Smooth muscle cell (in vitro differentiated cells): ENCODE measurements around the gene SLC16A10. TPM values are rescaled to one million over a fixed set of nuclear protein-coding genes. Genes with fewer than 3 reads are reported as not detected.

ENCODE experiments used
- DNase-seq: peaks from one replicate; lab custom pipeline; 2025; ENCODE audit not compliant: unreplicated experiment; lab: John Stamatoyannopoulos, UW
- H2AFZ ChIP-seq: fragments of 200-600 bp; sonication (generic); 2 replicates; pipeline ENCODE4 v1.6.0; 2016; ENCODE audit warnings: antibody characterized with exemption, low read depth, mild to moderate bottlenecking
- H3F3A ChIP-seq: fragments of 200-600 bp; sonication (generic); 2 replicates; pipeline ENCODE4 v1.6.0; 2017; ENCODE audit warnings: antibody characterized with exemption, low read depth
- H3K27ac ChIP-seq: fragments of 200-600 bp; sonication (generic); 2 replicates; pipeline ENCODE4 v1.5.1; 2016; ENCODE audit warnings: low read depth, mild to moderate bottlenecking
- H3K27me3 ChIP-seq: fragments of 200-600 bp; sonication (generic); 2 replicates; pipeline ENCODE4 v1.6.1; 2016; ENCODE audit warnings: low read depth, mild to moderate bottlenecking
- H3K36me3 ChIP-seq: fragments of 200-600 bp; sonication (generic); 2 replicates; pipeline ENCODE4 v1.5.1; 2016; ENCODE audit warnings: low read depth
- H3K4me1 ChIP-seq: fragments of 200-600 bp; sonication (generic); 2 replicates; pipeline ENCODE4 v1.5.1; 2016; ENCODE audit warnings: low read depth
- H3K4me2 ChIP-seq: fragments of 200-600 bp; sonication (generic); 2 replicates; pipeline ENCODE4 v1.6.0; 2016; ENCODE audit warnings: mild to moderate bottlenecking
- H3K4me3 ChIP-seq: fragments of 200-600 bp; sonication (generic); 2 replicates; pipeline ENCODE4 v1.5.1; 2016; ENCODE audit warnings: mild to moderate bottlenecking
- H3K79me2 ChIP-seq: fragments of 200-600 bp; sonication (generic); 2 replicates; pipeline ENCODE4 v1.6.0; 2016; ENCODE audit warnings: low read depth, mild to moderate bottlenecking
- H3K9ac ChIP-seq: fragments of 200-600 bp; sonication (generic); 2 replicates; pipeline ENCODE4 v1.6.0; 2016; ENCODE audit warnings: low read depth
- H3K9me3 ChIP-seq: fragments of 200-600 bp; sonication (generic); replicated peaks from 2 replicates; pipeline ENCODE4 v1.5.1; 2016; ENCODE audit warnings: low read depth
- H4K20me1 ChIP-seq: fragments of 200-600 bp; sonication (generic); 2 replicates; pipeline ENCODE4 v1.6.0; 2016; ENCODE audit warnings: low read depth
- CTCF ChIP-seq: fragments of 200-600 bp; sonication (generic); IDR thresholded peaks from 2 replicates; pipeline ENCODE4 v1.5.1; 2017; ENCODE audit warnings: borderline replicate concordance, mild to moderate bottlenecking, antibody characterized with exemption; ENCODE audit not compliant: insufficient read depth, poor library complexity, severe bottlenecking
- WGBS: methylation state at CpG from one replicate; pipeline ENCODE4 v1.1.7; 2016; ENCODE audit warnings: low lambda C conversion rate; 5-methylcytosine and 5-hydroxymethylcytosine counted together
- polyA plus RNA-seq: library from polyadenylated mRNA; unstranded; fragments of >200 nt; fragmentation: Nextera tagmentation; extraction: Ambion mirVana; gene quantifications from 2 replicates; pipeline ENCODE4 v1.2.1, GENCODE V29; 2016
- total RNA-seq: library from RNA; depleted of rRNA; stranded (reverse); fragments of >200 nt; gene quantifications from 2 replicates; pipeline ENCODE4 v1.2.3, GENCODE V29; 2014

The SLC16A10 gene
- total and polyA plus RNA-seq, 2 experiments from 2014 or later, result 0.87 to 1.4 TPM

- Histone ChIP-seq H3K9ac (no peak overlapping the region), H3K27me3 (no peaks in the 10 kb centered on the region), H3K36me3 (no peaks in the 10 kb centered on the region), H4K20me1 (no peaks in the 10 kb centered on the region), H3K79me2 (no peaks in the 10 kb centered on the region), H3K9me3 (no peaks in the 10 kb centered on the region), H3F3A (no peaks in the 10 kb centered on the region), H3K27ac (no peak overlapping the region), H2AFZ (no peak overlapping the region), H3K4me2 (no peak overlapping the region), H3K4me3 (no peak overlapping the region), H3K4me1 (no peaks in the 10 kb centered on the region)
- DNase-seq, result no peak
- no peak for TF ChIP-seq CTCF
Observed at GRCh38 chr6:111162504-111162903, 75.2 kb downstream of the SLC16A10 start.

GRCh38 chr6:111171577-111172400 lies 84.5 kb downstream of the SLC16A10 start:
- no peak for DNase-seq
- TF ChIP-seq CTCF, result no peak
- H3K9me3 ChIP-seq, result no peaks in the 10 kb centered on the region
- no peaks in the 10 kb centered on the region for H3K4me1 ChIP-seq
- H4K20me1 ChIP-seq, result no peaks in the 10 kb centered on the region
- H3K4me2 ChIP-seq, result no peak overlapping the region
- no peak overlapping the region for H3K9ac ChIP-seq
- no peak overlapping the region for H3K4me3 ChIP-seq
- no peaks in the 10 kb centered on the region for H3K27me3 ChIP-seq
- 82% methylated on average over 6 of the region's 6 CpGs for WGBS
- H3K27ac ChIP-seq, result no peak overlapping the region
- no peak overlapping the region for H2AFZ ChIP-seq
- no peaks in the 10 kb centered on the region for H3K36me3 ChIP-seq
- H3K79me2 ChIP-seq, result no peaks in the 10 kb centered on the region
- H3F3A ChIP-seq, result no peaks in the 10 kb centered on the region

- no peaks in the 10 kb centered on the region for H3K27me3 ChIP-seq
- no peaks in the 10 kb centered on the region for H3K36me3 ChIP-seq
- DNase-seq, result no peak
Observed at GRCh38 chr6:111172563-111172962, 85.3 kb downstream of the SLC16A10 start.

More at GRCh38 chr6:111172563-111172962, 85.3 kb downstream of the SLC16A10 start:
- Histone ChIP-seq H3K27ac (no peak overlapping the region), H3K79me2 (no peaks in the 10 kb centered on the region), H3K4me3 (no peak overlapping the region), H3F3A (no peaks in the 10 kb centered on the region), H3K9me3 (no peaks in the 10 kb centered on the region), H4K20me1 (no peaks in the 10 kb centered on the region), H3K4me2 (no peak overlapping the region), H3K9ac (no peak overlapping the region), H2AFZ (no peak overlapping the region), H3K4me1 (no peaks in the 10 kb centered on the region)
- WGBS, result 92% methylated on average over 4 of the region's 4 CpGs
- no peak for TF ChIP-seq CTCF
